Lung (tissue), 12 donors: ENCODE measurements around the gene PLD4. TPM values are rescaled to one million over a fixed set of nuclear protein-coding genes. Genes with fewer than 3 reads are reported as not detected.

Source experiments
- ATAC-seq: fragments of 200-7000 bp; cut with Tn5 transposase; one replicate; pipeline ENCODE4 v1.9.1; 2020; ENCODE audit warnings: moderate number of reproducible peaks; ENCODE audit not compliant: insufficient read depth, low FRiP score
- DNase-seq, 3 donors: peaks; one replicate each; pipeline ENCODE4 v3.0.0-alpha.2; 2013 to 2017
- H3K27ac ChIP-seq, 2 donors: one replicate each; pipeline ENCODE4 v1.5.1; 2013; ENCODE audit warnings: mild to moderate bottlenecking in 2 of 2, moderate library complexity in 2 of 2, control low read depth in 1 of 2, inconsistent platforms in 1 of 2, low read depth in 1 of 2, low read length in 1 of 2
- H3K27me3 ChIP-seq, 3 donors: one replicate each; pipeline ENCODE4 v1.5.1; 2013; ENCODE audit warnings: low read length in 2 of 3; ENCODE audit not compliant: control insufficient read depth in 3 of 3, insufficient read depth in 3 of 3
- H3K36me3 ChIP-seq, 4 donors: one replicate each; pipeline ENCODE4 v1.5.1; 2013; ENCODE audit warnings: low read length in 4 of 4, mild to moderate bottlenecking in 1 of 4, moderate library complexity in 1 of 4; ENCODE audit not compliant: control insufficient read depth in 4 of 4, insufficient read depth in 4 of 4
- H3K4me1 ChIP-seq, 5 donors: one replicate each; pipeline ENCODE4 v1.5.1; 2013; ENCODE audit warnings: low read length in 5 of 5, mild to moderate bottlenecking in 2 of 5, moderate library complexity in 1 of 5; ENCODE audit not compliant: control insufficient read depth in 5 of 5, insufficient read depth in 5 of 5
- H3K4me3 ChIP-seq: one replicate; pipeline ENCODE4 v1.5.1; 2013; ENCODE audit warnings: mild to moderate bottlenecking, control low read depth, moderate library complexity
- H3K9ac ChIP-seq, 2 donors: one replicate each; pipeline ENCODE4 v1.5.1; 2013; ENCODE audit warnings: low read length in 2 of 2, control low read depth in 1 of 2; ENCODE audit not compliant: insufficient read depth in 1 of 2
- H3K9me3 ChIP-seq, 4 donors: one replicate each; pipeline ENCODE4 v1.5.1; 2013; ENCODE audit warnings: low read length in 3 of 4, mild to moderate bottlenecking in 1 of 4, moderate library complexity in 1 of 4; ENCODE audit not compliant: control insufficient read depth in 4 of 4, insufficient read depth in 3 of 4
- CTCF ChIP-seq: IDR thresholded peaks from 2 replicates; pipeline ENCODE4 v1.5.1; 2012; ENCODE audit warnings: mild to moderate bottlenecking; ENCODE audit errors: control extremely low read depth, extremely low read depth
- WGBS, 2 donors: extraction: QIAGEN DNeasy Blood & Tissue Kit; methylation state at CpG; one replicate each; pipeline ENCODE4 v1.1.7; 2013; 5-methylcytosine and 5-hydroxymethylcytosine counted together
- polyA plus RNA-seq, 2 donors: library from polyadenylated mRNA; stranded (reverse); fragments of 200-250 nt; gene quantifications; one replicate each; pipeline ENCODE4 v1.2.1, GENCODE V29; 2013
- total RNA-seq, 2 donors: library from RNA; depleted of rRNA in 1 of 2; stranded (reverse); fragments of >200 nt in 1 of 2; gene quantifications; one replicate each; pipeline ENCODE4 v1.2.1, GENCODE V29; 2014 to 2021
- donor health status: control.
- donor health status: control.
- donor health status: Bipolar disorder and iron deficiency.
- donor health status: healthy.
- donor health status: DM: yes; HTN: yes; CAD: no.

The PLD4 gene
- total and polyA plus RNA-seq, 4 donors = 0.71 to 6.3 (median 0.88) TPM

- H3K9ac ChIP-seq = no peak overlapping the region
- H3K27ac ChIP-seq = no peak overlapping the region
- H3K36me3 ChIP-seq = peaks cover 0 to 30% (median 7%) of the 10 kb centered on the region in 4 donors
- H3K9me3 ChIP-seq = no peaks in the 10 kb centered on the region
- H3K27me3 ChIP-seq = no peaks in the 10 kb centered on the region
- H3K4me1 ChIP-seq = peaks cover 0 to 3% (median 0%) of the 10 kb centered on the region in 5 donors
- WGBS, 2 donors = 96 to 97% methylated on average over 14 of the region's 14 CpGs
- DNase-seq = no peak
- no peak for TF ChIP-seq CTCF
- ATAC-seq = no peak
- H3K4me3 ChIP-seq = no peak overlapping the region
Measured at GRCh38 chr14:104878582-104878981, 46.1 kb upstream of the PLD4 start.

- H3K36me3 ChIP-seq = peaks cover 0 to 35% (median 7%) of the 10 kb centered on the region in 4 donors
- peaks cover 0 to 3% (median 0%) of the 10 kb centered on the region in 5 donors for H3K4me1 ChIP-seq
- no peaks in the 10 kb centered on the region for H3K9me3 ChIP-seq
- DNase-seq (no peak), ATAC-seq (no peak)
- H3K27ac ChIP-seq = no peak overlapping the region
- no peak for TF ChIP-seq CTCF
- H3K27me3 ChIP-seq = no peaks in the 10 kb centered on the region
- 83 to 84% methylated on average over 27 to 29 of the region's 29 CpGs for WGBS, 2 donors
- no peak overlapping the region for H3K9ac ChIP-seq
- H3K4me3 ChIP-seq = no peak overlapping the region
Measured at GRCh38 chr14:104879201-104879982, 45.3 kb upstream of the PLD4 start.

- 95 to 97% methylated on average over 15 of the region's 15 CpGs for WGBS, 2 donors
Measured at GRCh38 chr14:104879983-104880565, 44.6 kb upstream of the PLD4 start.

More at GRCh38 chr14:104879983-104880565, 44.6 kb upstream of the PLD4 start:
- H3K27me3 ChIP-seq = no peaks in the 10 kb centered on the region
- no peak overlapping the region for H3K27ac ChIP-seq
- H3K36me3 ChIP-seq = peaks cover 0 to 37% (median 7%) of the 10 kb centered on the region in 4 donors
- no peak overlapping the region for H3K9ac ChIP-seq
- no peak overlapping the region for H3K4me3 ChIP-seq
- peaks cover 0 to 3% (median 0%) of the 10 kb centered on the region in 5 donors for H3K4me1 ChIP-seq
- ATAC-seq (no peak), DNase-seq (no peak)
- no peaks in the 10 kb centered on the region for H3K9me3 ChIP-seq
- no peak for TF ChIP-seq CTCF
